MM.1S (cell line): ENCODE data around the gene DACH2.

Experiments used
- CTCF ChIP-seq: fragments of 300-600 bp; sonication (generic); IDR thresholded peaks from 2 replicates; pipeline ENCODE4 v1.5.1; 2016; ENCODE audit warnings: antibody characterized with exemption, low read length, mixed read lengths
- EZH2 ChIP-seq: fragments of 300-600 bp; sonication (generic); optimal IDR thresholded peaks from 2 replicates; pipeline ENCODE3; 2017; ENCODE audit warnings: low read depth, mild to moderate bottlenecking, antibody characterized with exemption, low read length, mixed read lengths
- EZH2phosphoT487 ChIP-seq: fragments of 300-600 bp; sonication (generic); IDR thresholded peaks from 2 replicates; pipeline ENCODE4 v1.6.1; 2018; ENCODE audit warnings: antibody characterized with exemption, low read length

DNA sequence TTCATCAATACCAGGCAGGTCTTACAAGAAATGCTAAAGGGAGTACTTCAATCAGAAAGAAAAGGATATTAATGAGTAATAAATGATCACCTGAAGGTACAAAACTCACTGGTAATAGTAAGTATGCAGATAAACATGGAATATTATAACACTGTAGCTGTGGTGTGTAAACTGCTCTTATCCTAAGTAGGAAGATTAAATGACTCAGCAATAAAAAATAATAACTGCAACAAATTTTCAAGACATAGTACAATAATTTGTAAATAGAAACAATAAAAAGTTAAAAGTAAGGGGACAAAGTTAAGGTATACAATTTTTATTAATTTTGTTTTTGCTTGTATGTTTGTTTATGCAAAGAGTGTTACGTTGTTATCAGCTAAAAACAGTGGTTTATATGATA lies 43.7 kb upstream of the DACH2 start:
- TF ChIP-seq CTCF (no peak), EZH2 (no peak), EZH2phosphoT487 (no peak)
